Panc1 (cell line): ENCODE results near the gene CDH13. TPM values are rescaled to one million over a fixed set of nuclear protein-coding genes. Genes with fewer than 3 reads are reported as not detected.

ENCODE experiments used
- ATAC-seq: fragments of 200-7000 bp; cut with Tn5 transposase; 2 replicates; pipeline ENCODE4 v1.9.1; 2020; ENCODE audit warnings: mild to moderate bottlenecking, moderate library complexity
- BruUV-seq: library from RNA; stranded (reverse); fragments of 400-500 nt; replicated peaks from 2 replicates; lab custom pipeline; 2021; lab: Mats Ljungman, UMichigan
- CTCF ChIA-PET: fragments of 300-600 bp; sonication (Branson Sonifier 250); formaldehyde crosslinking; loops from one replicate; lab custom pipeline; 2022; ENCODE audit warnings: antibody characterized with exemption; lab: Charles Lee
- POLR2A ChIA-PET: fragments of 300-600 bp; sonication (Branson Sonifier 250); formaldehyde crosslinking; loops from one replicate; lab custom pipeline; 2022; ENCODE audit warnings: antibody characterized with exemption; lab: Charles Lee
- DNase-seq: peaks from one replicate; pipeline ENCODE4 v3.0.0-alpha.2; 2010; ENCODE audit warnings: low read depth, low spot score
- H3K27ac ChIP-seq: 2 replicates; pipeline ENCODE4 v1.5.1; 2011; ENCODE audit warnings: mild to moderate bottlenecking, low read length, inconsistent platforms
- H3K27me3 ChIP-seq: fragments of 200-500 bp; sonication (Bioruptor generic); 2 replicates; pipeline ENCODE4 v1.6.0; 2014; ENCODE audit warnings: low read length, inconsistent platforms; ENCODE audit not compliant: control insufficient read depth, insufficient read depth
- H3K36me3 ChIP-seq: fragments of 200-500 bp; sonication (Bioruptor generic); 2 replicates; pipeline ENCODE4 v1.5.1; 2014; ENCODE audit warnings: inconsistent platforms, mild to moderate bottlenecking, low read length, moderate library complexity; ENCODE audit not compliant: control insufficient read depth, insufficient read depth
- H3K4me1 ChIP-seq: 2 replicates; pipeline ENCODE4 v1.5.1; 2011; ENCODE audit warnings: inconsistent platforms, mild to moderate bottlenecking, low read length, moderate library complexity; ENCODE audit not compliant: control insufficient read depth, insufficient read depth
- H3K4me3 ChIP-seq, 2 experiments: 2 replicates each; pipeline ENCODE4 v1.5.1; 2011 to 2012; ENCODE audit warnings: low read depth in 2 of 2, low read length in 2 of 2, mild to moderate bottlenecking in 2 of 2, inconsistent platforms in 1 of 2, moderate library complexity in 1 of 2
- H3K9me3 ChIP-seq: fragments of 200-500 bp; sonication (Bioruptor generic); 2 replicates; pipeline ENCODE4 v1.5.1; 2014; ENCODE audit warnings: low read depth, mild to moderate bottlenecking, inconsistent platforms, low read length, moderate library complexity; ENCODE audit not compliant: control insufficient read depth, insufficient read depth
- CTCF ChIP-seq: fragments of 450-650 bp; IDR thresholded peaks from 2 replicates; pipeline ENCODE4 v1.5.1; 2017; ENCODE audit warnings: mild to moderate bottlenecking
- POLR2AphosphoS5 ChIP-seq: IDR thresholded peaks from 2 replicates; pipeline ENCODE4 v1.6.1; 2012; ENCODE audit warnings: mild to moderate bottlenecking, low read depth, low read length, moderate library complexity
- REST ChIP-seq, 2 experiments: IDR thresholded peaks; 2 replicates each; pipeline ENCODE4 v1.6.1; 2011 to 2012; ENCODE audit warnings: low read depth in 2 of 2, control low read depth in 1 of 2, low read length in 1 of 2, mild to moderate bottlenecking in 1 of 2, moderate library complexity in 1 of 2; ENCODE audit not compliant: insufficient read depth in 1 of 2
- SIN3A ChIP-seq: IDR thresholded peaks from 2 replicates; pipeline ENCODE4 v1.6.1; 2012; ENCODE audit warnings: low read depth, mild to moderate bottlenecking, low read length, moderate library complexity, borderline replicate concordance; ENCODE audit not compliant: insufficient read depth
- TCF7L2 ChIP-seq: IDR thresholded peaks from 2 replicates; pipeline ENCODE4 v1.6.1; 2011; ENCODE audit warnings: mild to moderate bottlenecking, low read depth, low read length, inconsistent platforms
- in situ Hi-C: cut with HindIII; loops from 2 replicates; pipeline ENCODE4 v1.10.0; 2016; ENCODE audit warnings: low sequenced_read_pairs, low pct_unique_long_range_greater_than_20kb
- intact Hi-C: fragments of 100-400 bp; cut with micrococcal nuclease; formaldehyde crosslinking; loops from one replicate; pipeline ENCODE4 v1.10.0; 2022; ENCODE audit not compliant: unreplicated experiment
- total RNA-seq: library from RNA; stranded (reverse); gene quantifications from one replicate; pipeline ENCODE4 v1.2.1, GENCODE V29; 2021; ENCODE audit not compliant: unreplicated experiment

CDH13 gene
- total RNA-seq, 1 experiment from 2014 or later: not detected

GRCh38 chr16:82605863-82606620 lies 20.7 kb upstream of the CDH13 start:
- TF ChIP-seq POLR2AphosphoS5 (no peak), CTCF (no peak)
- Histone ChIP-seq H3K4me1 (no peaks in the 10 kb centered on the region), H3K27ac (no peak overlapping the region), H3K36me3 (no peaks in the 10 kb centered on the region), H3K9me3 (no peaks in the 10 kb centered on the region), H3K27me3 (no peaks in the 10 kb centered on the region), H3K4me3 (no peak overlapping the region)
- intact Hi-C loops (no loop called here), in situ Hi-C loops (no loop called here)
- ATAC-seq (no peak), DNase-seq (no peak)
- no TSS peak for BruUV-seq
- CTCF ChIA-PET: no interaction called here
- POLR2A ChIA-PET: no interaction called here

GRCh38 chr16:82609140-82609539 lies 17.6 kb upstream of the CDH13 start:
- POLR2A ChIA-PET: no interaction called here
- no peaks in the 10 kb centered on the region for H3K9me3 ChIP-seq
- in situ Hi-C loops (no loop called here), intact Hi-C loops (no loop called here)
- H3K4me1 ChIP-seq: no peaks in the 10 kb centered on the region
- no peaks in the 10 kb centered on the region for H3K36me3 ChIP-seq
- no peak for TF ChIP-seq TCF7L2
- TF ChIP-seq POLR2AphosphoS5: no peak
- TF ChIP-seq REST (IDR thresholded peaks at IDR 0.05; ENCODE audit: insufficient read depth in 1 of 2, low read depth in 2 of 2, low read length in 1 of 2): no peak
- no peak for TF ChIP-seq CTCF
- no peak for TF ChIP-seq SIN3A
- H3K27me3 ChIP-seq: no peaks in the 10 kb centered on the region
- CTCF ChIA-PET: no interaction called here
- no peak for ATAC-seq
- no peak overlapping the region for H3K4me3 ChIP-seq
- BruUV-seq: no TSS peak
- DNase-seq: no peak
- no peak overlapping the region for H3K27ac ChIP-seq
